ENCODE data around the gene TMA7B.

TMA7B gene
- long read RNA-seq, result 0 reads

- TF ChIP-seq POLR2AphosphoS5 (IDR thresholded peaks at IDR 0.05; ENCODE audit: low read depth), result peak; percentile 43; the same call in 1 of the 2 replicates
- no peak for TF ChIP-seq SPI1 (IDR thresholded peaks at IDR 0.05; ENCODE audit: borderline replicate concordance, low read depth)
- DNase-seq (ENCODE audit: low read depth in 1 of 2, low spot score in 1 of 2), result peak; percentile 43 to 51
- Histone ChIP-seq H3K27ac (replicated peaks) (peak within 1 kb of the TSS; percentile 54), H3K27me3 (ENCODE audit: insufficient read depth, poor library complexity, severe bottlenecking) (no peaks in the 10 kb centered on the region), H3K4me3 (replicated peaks; ENCODE audit: insufficient read depth, low read length) (no peak within 1 kb of the TSS)
These were observed at the start of gene TMA7B for GRCh38 chr22:39959640-39960447. TMA7B (plus strand) TSS chr22:39960397; CDS start chr22:39964375, 3,978 bp downstream.

GRCh38 chr22:39910876-39911613 lies 49.2 kb upstream of the TMA7B start:
- TF ChIP-seq SPI1 (IDR thresholded peaks at IDR 0.05; ENCODE audit: borderline replicate concordance, low read depth) (no peak), CTCF (IDR thresholded peaks at IDR 0.05; ENCODE audit: insufficient read depth, low read length) (no peak)
- TF ChIP-seq, protein P1, sequence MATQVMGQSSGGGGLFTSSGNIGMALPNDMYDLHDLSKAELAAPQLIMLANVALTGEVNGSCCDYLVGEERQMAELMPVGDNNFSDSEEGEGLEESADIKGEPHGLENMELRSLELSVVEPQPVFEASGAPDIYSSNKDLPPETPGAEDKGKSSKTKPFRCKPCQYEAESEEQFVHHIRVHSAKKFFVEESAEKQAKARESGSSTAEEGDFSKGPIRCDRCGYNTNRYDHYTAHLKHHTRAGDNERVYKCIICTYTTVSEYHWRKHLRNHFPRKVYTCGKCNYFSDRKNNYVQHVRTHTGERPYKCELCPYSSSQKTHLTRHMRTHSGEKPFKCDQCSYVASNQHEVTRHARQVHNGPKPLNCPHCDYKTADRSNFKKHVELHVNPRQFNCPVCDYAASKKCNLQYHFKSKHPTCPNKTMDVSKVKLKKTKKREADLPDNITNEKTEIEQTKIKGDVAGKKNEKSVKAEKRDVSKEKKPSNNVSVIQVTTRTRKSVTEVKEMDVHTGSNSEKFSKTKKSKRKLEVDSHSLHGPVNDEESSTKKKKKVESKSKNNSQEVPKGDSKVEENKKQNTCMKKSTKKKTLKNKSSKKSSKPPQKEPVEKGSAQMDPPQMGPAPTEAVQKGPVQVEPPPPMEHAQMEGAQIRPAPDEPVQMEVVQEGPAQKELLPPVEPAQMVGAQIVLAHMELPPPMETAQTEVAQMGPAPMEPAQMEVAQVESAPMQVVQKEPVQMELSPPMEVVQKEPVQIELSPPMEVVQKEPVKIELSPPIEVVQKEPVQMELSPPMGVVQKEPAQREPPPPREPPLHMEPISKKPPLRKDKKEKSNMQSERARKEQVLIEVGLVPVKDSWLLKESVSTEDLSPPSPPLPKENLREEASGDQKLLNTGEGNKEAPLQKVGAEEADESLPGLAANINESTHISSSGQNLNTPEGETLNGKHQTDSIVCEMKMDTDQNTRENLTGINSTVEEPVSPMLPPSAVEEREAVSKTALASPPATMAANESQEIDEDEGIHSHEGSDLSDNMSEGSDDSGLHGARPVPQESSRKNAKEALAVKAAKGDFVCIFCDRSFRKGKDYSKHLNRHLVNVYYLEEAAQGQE (IDR thresholded peaks at IDR 0.05; ENCODE audit: insufficient replicate concordance, low read depth), result no peak
- H3K4me3 ChIP-seq (replicated peaks; ENCODE audit: insufficient read depth, low read length), result no peak overlapping the region
- H3K27ac ChIP-seq (replicated peaks), result no peak overlapping the region
- no peak for DNase-seq (ENCODE audit: low read depth in 1 of 2, low spot score in 1 of 2)
- H3K27me3 ChIP-seq (ENCODE audit: insufficient read depth, poor library complexity, severe bottlenecking), result no peaks in the 10 kb centered on the region

DNA sequence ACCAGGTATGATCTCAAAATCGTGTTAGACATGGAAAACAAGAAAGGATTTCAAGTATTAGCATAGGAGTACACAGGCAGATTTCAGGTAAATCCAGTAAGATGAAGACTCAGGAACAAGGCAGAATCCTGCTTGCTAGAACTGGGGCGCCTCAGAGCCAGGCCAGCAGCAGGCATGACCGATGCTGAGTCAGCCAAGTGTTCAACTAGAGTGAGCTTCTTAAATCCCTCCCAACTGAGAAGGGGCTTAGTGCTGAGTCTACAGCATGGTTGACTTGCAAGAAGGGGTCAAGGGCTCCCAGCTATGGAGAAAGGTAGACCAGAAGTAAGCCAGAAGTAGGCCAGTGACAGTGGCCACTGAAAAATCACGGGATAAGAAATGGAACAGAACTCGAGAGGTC lies 46.9 kb upstream of the TMA7B start:
- Histone ChIP-seq H3K27me3 (ENCODE audit: insufficient read depth, poor library complexity, severe bottlenecking) (no peaks in the 10 kb centered on the region), H3K27ac (replicated peaks) (no peak overlapping the region), H3K4me3 (replicated peaks; ENCODE audit: insufficient read depth, low read length) (no peak overlapping the region)
- no peak for DNase-seq (ENCODE audit: low read depth in 1 of 2, low spot score in 1 of 2)
- TF ChIP-seq SPI1 (IDR thresholded peaks at IDR 0.05; ENCODE audit: borderline replicate concordance, low read depth), result no peak
- TF ChIP-seq, protein P1 (IDR thresholded peaks at IDR 0.05; ENCODE audit: insufficient replicate concordance, low read depth), result no peak
- TF ChIP-seq CTCF (IDR thresholded peaks at IDR 0.05; ENCODE audit: insufficient read depth, low read length), result no peak
- no peak for TF ChIP-seq GABPA (IDR thresholded peaks at IDR 0.05; ENCODE audit: low read depth)
- TF ChIP-seq POLR2AphosphoS5 (IDR thresholded peaks at IDR 0.05; ENCODE audit: low read depth), result no peak

GRCh38 chr22:39913886-39914285 lies 46.3 kb upstream of the TMA7B start:
- Histone ChIP-seq H3K27ac (replicated peaks) (no peak overlapping the region), H3K4me3 (replicated peaks; ENCODE audit: insufficient read depth, low read length) (no peak overlapping the region), H3K27me3 (ENCODE audit: insufficient read depth, poor library complexity, severe bottlenecking) (no peaks in the 10 kb centered on the region)
- no peak for DNase-seq (ENCODE audit: low read depth in 1 of 2, low spot score in 1 of 2)
- TF ChIP-seq, protein P1 (IDR thresholded peaks at IDR 0.05; ENCODE audit: insufficient replicate concordance, low read depth), result no peak
- TF ChIP-seq CTCF (IDR thresholded peaks at IDR 0.05; ENCODE audit: insufficient read depth, low read length), result no peak
- TF ChIP-seq POLR2AphosphoS5 (IDR thresholded peaks at IDR 0.05; ENCODE audit: low read depth), result no peak
- no peak for TF ChIP-seq SPI1 (IDR thresholded peaks at IDR 0.05; ENCODE audit: borderline replicate concordance, low read depth)
- TF ChIP-seq GABPA (IDR thresholded peaks at IDR 0.05; ENCODE audit: low read depth), result no peak

Data from HL-60 (cell line).